ENCODE data around the gene HOXD10.

Gene HOXD10

DNA sequence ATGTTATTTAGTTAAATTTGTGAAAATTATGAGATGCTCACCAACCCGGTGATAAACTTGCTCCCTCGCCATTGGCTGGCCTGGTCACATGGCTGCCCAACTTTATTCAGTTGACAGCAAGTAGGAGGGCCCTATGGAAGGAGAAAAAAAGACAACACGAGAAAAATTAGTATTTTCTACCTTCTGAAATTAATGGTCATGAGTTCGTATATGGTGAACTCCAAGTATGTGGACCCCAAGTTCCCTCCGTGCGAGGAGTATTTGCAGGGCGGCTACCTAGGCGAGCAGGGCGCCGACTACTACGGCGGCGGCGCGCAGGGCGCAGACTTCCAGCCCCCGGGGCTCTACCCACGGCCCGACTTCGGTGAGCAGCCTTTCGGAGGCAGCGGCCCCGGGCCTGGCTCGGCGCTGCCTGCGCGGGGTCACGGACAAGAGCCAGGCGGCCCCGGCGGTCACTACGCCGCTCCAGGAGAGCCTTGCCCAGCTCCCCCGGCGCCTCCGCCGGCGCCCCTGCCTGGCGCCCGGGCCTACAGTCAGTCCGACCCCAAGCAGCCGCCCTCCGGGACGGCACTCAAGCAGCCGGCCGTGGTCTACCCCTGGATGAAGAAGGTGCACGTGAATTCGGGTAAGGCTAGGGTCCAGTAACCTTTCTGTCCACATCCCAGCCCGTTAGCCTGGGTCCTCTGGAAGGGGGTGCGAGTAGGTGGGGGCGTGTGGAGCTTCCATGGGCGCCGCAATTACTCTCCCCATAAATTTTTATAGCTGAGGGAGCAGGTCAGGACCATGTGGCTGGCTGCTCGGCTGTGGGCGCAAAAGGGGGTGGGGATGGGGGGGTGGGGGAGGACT is 35.1 kb downstream of the HOXD10 start, which contains the start of gene HOXD4:
Gene HOXD4 (plus strand): TSS at position 109 of the 846 bp plus-strand sequence. CDS start 84 bp downstream, at position 193.
- DNase-seq (ENCODE audit: low spot score) = no peak

DNA sequence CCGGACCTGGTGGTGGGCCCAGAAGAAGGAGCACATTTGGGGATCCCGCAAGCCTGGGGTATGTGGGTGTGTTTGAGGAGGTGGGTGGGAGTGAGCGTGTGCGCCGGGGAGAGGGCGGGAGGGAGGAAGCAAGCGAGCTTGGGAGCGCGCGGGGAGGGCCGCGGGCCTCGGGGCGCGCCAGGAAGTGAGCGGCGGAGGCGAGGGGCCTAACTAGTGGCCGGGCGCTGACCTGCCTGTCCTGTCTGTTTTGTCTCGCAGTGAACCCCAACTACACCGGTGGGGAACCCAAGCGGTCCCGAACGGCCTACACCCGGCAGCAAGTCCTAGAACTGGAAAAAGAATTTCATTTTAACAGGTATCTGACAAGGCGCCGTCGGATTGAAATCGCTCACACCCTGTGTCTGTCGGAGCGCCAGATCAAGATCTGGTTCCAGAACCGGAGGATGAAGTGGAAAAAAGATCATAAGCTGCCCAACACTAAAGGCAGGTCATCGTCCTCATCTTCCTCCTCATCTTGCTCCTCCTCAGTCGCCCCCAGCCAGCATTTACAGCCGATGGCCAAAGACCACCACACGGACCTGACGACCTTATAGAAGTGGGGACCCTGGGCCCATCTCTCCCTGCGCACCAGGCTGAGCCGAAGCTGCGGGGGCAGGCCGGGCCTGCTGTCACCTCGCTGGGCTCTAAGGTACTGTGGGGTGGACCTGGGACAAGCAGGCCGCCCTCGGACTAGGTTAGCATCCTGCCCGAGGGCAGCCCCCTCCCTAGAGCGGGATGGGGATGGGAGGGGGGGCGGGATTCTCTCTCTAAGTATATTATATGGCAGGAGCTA is 36.0 kb downstream of the HOXD10 start:
- DNase-seq (ENCODE audit: low spot score) = no peak

DNA sequence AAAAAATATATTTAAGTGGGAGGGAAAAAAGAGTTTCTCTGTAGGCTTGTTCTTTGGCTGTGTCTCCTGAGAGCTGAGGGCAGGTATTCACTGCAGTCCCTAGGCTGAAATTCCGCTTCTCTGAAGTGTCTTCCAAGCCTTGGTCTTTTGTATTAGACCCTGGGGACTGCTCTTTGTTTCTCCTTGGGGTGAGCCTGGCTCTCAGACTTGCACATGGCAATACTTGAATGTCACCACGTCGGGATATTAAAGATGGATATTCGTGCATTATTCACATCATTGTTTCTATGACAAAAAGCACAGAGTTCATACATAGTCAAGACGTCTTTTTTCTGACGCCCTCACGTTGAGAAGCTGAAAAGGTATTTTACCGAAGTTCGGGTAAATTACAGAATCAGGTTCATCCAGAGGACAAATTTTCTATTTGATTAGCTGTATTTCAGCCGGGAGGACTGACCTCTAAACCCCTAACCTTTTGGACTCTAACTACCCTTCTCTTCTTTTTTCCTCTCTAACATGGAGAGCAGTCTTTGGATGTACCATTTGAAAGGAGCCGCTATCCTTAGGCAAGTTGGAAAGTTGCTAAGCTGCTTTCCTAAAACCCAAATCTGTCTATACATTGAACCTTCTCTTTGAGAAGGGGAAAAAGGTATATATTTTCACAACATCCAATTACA is 38.1 kb downstream of the HOXD10 start:
- no peak for DNase-seq (ENCODE audit: low spot score)

DNA sequence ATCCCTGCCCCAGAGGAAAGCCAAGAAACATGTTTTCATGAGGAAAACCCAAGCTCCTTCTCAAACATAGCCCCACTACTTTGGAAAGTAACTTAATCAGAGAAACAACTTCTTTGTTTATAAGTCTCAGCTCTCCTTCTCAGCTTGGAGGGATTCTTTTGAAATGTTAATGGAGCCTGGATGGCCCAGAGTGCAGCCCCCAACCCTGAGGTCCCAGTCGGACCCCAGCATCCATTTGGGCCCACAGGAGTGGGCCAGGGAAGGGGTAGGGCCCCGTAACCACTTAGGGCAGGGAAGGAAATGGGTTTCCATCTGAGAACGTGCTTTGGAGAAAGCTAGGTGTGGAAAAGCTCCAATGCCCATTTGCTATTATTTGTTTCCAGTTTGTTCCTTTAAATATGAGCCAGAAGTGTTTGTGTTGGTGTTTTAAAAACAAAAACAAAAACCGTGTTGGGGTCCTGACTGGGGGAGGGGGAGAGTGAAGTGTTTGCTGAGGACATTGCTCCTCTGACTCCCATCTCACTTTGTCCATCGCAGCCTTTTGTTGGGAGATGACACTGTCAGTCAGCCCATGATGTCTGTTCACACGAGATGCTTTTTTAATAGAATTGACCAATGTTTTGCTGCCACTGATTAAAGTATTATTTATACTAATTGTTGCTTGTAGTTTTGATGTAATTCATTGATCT is 38.9 kb downstream of the HOXD10 start:
- DNase-seq (ENCODE audit: low spot score) = no peak

DNA sequence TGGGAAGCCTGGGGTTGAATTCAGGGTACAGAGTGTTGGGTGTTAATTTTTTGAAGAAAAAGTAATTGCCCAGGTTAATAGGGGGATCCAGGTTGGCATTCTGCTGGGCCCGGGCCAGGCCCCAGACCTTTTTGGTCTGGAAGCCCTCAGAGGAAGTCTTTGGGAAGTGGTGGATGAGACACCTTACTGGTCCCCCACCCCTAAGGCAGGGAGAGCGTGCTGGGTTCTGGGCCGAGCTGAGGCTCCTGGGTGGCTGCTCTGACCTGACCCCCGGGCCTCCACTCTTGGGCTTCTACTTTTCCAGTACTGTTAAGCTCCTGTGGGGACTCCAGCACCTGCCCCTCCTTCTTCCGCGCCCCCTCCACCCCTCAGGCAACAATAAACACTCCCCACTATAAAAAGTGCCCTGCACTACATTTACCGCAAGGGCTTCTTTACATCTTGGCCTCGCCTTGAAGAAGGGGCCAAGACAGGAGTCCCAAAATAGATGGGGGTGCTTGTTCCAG is 39.8 kb downstream of the HOXD10 start:
- DNase-seq (ENCODE audit: low spot score) = no peak

DNA sequence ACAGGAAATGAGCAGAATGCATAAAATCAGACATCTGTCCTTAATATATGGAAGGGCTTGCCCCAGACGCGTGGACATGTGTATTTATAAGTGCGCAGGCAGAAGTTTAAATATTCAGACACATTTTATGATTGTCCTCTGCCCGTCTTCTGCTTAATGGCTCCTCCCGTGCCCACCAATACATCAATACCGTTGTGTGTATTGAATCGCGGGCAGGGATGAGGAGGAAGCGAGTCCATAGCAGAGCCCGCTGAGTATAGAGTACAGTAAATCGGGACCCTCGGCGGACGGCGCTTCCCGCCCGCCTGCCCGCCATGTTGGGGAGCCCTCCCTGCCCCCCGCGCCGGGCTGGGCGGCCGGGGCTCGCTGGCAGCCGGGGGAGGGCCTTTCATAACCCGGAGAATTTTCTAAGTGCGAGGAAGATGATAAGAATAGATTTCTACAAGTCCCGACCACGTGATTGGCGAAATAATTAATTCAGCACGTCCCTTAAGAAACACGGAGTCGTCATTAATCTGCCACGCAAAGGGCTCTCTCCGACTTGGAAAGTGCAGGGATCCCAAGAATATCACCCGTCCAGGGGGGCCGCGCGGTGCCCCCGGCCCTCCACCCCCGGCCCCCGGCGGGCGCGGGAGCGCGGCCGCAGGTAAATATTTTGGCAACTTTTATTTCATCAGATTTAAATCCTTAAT is 40.4 kb downstream of the HOXD10 start, which contains the start of gene HOXD3:
Gene HOXD3 (plus strand): TSS at position 501 of the 692 bp plus-strand sequence. CDS start 11,808 bp downstream, outside the sequence.
- no peak for DNase-seq (ENCODE audit: low spot score)

DNA sequence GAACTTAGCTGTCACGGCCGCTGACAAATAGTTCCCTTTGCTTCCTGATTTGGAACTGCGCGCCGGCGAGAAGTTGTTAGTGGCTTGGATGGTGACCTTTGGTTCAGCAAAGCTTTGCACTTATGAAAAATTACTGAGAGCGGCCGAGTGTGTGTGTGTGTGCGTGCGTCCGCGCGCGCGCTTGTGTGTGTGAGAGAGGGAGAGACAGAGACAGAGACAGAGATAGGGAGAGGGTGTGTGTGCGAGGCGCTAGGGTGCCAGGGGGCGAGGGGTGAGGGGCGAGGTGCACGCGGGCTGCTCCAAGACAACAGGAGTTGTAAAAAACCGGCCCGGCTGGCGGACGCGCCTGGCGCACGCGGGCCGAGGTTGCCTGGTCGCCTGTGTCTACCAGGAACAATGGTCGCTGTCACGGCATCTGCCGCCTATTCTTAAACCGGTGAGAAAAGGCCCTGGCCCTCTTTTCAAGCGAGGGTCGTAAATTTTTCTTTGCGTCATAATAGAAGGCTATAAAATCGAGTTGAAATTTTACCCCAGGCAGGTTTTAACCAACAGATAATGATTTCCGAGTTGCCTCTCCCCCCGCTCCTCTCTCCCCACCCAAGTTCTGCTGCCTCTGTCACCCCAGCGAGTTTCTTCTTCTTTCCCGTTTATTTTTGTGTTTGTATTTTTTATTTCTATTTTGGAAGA is 41.1 kb downstream of the HOXD10 start:
- DNase-seq (ENCODE audit: low spot score) = no peak

DNA sequence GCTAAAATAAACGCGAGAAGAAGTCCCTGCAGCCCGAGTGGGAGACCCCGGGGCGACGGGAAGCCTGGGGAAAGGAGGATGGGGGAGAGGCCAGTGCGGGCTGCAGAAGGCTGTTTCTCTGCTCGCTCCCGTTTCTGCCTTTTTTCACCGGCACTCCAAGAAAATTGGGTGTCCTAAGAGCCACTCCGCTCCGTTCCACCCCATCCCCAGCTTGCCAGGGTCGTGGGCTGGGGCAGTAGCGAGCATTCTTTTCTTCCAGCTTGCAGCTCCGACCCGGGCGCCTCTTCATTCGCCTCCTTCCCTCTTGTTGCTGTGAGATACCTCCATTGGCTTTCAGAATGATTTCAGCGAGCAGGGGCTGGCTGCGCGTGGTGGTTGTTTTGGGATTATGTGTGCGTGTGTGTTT is 41.6 kb downstream of the HOXD10 start:
- DNase-seq (ENCODE audit: low spot score) = no peak

DNA sequence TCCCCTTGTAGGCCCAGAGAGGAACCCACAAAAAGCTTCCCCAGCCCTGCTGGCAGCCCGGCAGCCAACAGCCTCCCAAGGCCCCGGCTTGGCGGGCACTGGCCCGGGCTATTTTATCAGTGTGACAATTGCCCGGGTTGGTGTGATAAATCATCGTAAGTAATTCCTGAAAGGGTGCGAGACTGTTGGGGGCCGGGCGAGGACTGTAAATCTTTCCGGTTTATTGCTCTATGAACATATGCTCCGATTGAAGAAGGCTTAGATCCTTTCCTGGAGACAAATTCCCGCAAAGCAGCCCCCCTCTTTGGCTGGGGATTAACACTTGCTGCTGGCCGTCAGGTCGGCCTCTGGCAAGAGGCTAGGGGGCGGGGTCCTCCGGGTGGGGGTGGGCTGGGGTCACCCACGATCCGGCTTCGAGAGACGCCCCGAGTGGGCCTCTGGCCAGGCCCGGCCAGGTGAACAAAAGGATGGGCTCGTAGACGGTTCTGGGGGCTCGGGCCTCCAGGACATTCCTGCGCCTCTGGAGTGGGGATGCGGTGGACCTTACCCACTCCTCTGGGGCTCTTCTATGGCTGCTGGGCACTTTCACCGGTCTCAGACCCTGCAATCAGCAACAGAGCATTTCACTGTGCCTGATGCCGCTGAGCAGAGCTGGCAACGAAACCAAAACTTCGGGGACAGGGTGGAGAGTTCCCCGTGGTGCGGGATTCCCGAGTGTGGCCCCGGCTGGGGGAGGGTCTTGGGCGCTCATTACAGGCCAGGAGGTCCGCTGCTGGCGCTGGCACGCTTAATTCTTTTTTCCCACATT is 42.5 kb downstream of the HOXD10 start:
- DNase-seq (ENCODE audit: low spot score) = no peak

DNA sequence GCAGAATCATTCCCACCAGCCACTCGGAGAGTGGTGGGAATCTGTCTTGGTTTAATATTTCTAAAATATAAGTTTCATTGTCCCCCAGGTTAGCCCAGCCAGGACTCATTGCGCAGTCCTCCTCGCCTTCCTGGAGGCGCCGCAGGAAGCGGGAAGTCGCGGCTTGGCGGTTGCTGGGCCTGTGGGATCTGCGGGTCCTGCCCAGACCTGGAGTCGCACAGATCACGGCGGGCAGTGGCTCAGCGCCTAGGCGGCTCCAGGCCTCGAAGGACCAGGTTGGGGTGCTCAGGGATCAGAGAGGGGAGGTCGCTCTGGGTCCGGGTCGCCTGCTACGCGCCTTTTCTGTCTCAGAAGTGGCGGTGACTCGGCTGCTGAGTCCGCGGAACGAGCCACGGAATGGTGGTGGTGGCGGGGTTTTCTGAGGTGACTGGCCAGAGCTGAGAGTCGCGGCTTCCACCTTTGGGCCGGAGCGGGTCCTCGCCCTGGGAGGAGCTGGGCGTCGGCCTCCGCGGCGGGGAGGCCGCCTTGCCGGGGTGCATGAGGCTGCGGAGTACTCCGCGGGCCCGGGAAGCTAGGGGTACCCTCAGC is 43.2 kb downstream of the HOXD10 start:
- no peak for DNase-seq (ENCODE audit: low spot score)

DNA sequence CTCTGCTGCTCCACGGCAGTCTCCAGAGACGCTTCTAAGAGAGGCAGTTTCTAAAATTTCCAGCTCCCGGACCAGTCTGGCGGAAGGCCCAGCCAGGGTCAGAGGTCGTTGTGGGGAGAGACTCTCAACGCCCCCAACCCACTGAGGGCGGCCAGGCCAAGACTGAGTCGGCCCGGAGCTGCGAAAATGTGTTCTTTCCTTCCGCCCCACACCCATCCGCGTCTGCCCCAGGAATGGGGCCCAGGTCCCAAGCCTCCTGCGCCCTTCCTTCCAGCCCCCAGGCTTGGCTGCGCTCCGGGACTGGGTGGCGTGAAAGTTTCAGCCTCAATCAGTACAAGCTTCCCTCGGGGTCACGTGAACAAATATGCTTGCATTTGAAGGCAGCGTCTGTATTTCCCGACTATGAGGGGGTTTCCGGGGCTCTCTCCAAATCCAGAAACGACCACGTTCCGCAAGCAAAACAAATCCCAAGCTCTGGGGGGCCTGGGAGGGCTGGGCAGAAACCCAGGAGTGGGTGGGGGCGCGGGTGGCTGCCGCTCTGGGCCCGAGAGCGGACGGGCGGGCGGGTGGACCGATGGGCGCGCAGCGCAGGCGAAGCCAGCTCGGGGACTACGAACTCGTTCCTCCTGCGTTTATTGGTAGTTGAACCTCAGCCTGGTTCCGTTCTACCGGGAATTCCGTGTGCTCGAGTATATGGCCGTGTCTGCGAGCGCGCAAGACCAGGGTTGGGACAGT is 43.8 kb downstream of the HOXD10 start:
- no peak for DNase-seq (ENCODE audit: low spot score)

DNA sequence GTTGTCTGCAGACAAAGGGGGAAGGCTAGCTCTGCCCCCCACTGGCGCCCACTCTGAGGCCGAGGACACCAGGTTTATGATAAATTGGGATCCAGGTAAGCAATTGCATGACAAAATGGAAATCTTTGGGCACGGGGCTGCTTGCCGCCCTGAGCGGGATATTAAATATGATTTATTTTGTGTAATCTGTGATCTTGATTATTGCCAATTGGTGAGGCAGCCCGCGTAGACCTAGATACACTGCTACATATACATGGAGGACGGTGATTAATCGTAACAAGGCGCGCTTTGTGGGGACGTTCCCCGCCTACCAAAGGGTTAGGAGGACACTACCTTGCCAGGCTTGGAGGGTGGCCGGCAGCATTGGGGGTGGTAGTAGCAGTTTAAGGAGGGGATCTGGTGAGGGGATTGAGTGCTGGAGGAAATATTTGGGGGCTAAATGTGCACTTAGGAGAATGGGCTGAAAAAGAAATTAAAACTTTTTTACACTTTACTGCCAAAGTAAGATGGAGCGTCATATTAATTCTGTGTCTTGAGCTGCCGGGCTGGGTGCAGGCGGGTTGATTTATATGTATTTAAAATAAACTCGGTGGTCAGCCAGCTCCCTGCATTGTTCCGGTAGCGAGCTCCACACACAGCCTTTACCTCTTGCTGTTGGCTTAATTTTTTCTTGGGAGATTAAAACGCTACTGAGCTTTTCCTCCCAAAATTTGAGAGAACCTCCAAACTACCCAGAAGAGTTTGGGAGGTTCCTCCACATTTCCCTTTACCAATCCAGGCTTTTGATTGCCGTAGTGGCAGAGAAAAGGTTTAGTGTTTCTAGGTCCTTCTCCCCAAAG is 44.6 kb downstream of the HOXD10 start:
- no peak for DNase-seq (ENCODE audit: low spot score)

DNA sequence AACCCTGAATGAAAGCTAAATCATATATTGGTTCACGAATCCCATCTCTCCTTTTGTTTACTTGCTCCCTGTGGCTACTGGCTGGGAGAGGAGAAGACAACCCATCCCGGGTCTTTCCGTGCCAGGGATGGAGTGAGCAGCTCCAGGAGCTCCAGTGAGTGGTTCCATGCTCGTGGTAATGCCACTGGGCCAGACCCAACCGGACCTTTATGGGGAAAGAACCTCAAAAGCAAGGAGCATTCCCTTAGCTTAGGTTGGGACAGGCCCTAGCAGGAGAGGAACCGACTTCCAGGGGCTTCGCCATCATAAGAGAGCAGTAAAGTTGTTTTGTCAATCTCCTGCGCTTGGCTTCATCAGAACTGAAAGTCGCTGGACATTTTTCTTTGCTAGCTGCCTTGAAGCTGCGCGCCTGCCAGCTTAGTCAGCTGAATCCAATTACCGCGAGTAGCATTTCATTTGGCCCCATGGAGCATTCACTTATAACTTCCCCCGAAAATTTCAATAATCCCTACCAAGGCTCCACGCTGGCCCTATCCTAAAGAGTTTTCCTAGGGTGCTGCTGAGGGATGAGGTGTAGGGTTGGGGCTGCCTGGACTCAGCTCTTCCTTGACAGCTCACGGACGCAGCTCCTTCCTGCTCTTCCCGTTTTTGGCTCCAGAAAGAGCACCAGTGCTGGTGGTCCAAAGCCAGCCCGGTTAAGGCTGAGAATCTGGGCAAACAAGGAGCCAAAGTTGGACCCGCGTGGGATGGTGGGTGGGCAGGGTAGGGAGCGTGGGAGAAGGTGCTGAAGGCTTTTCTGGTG is 45.4 kb downstream of the HOXD10 start:
- no peak for DNase-seq (ENCODE audit: low spot score)

DNA sequence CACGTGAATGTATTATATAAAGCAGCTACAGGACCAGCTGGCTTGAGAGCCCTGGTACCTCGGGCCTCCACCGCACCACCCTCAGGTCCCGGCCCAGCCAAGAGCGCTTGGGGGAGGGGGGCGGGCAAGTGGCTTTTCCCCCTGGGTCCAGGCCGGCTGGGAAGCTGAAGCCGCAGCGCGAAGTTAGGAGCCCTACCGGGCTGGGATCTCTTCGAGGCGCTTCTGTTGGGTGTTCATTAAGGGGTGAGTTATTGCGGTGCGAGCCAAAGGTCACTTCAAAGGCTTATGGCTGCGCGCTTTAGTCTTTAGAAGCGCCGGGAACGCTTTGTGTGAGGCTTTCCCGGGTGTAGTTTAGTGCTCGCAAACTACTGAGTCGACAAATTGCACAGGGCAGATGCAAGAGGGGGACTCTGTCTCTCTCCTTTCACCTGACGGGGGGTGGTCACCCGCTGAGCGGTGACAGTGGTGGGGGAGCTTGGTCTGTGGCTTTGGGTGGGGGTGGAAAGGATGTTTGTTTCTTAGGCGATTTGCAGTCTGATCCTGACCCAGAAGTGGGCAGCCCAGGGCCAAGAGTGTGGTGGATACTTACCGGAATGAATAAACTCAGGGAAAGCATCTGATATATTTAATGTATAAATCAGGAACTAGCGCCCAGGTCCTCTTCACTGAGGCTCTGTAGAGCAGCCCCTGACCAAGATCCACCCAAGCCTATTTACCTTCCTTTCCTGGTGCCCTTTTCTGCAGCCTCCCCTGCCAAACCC is 46.5 kb downstream of the HOXD10 start:
- no peak for DNase-seq (ENCODE audit: low spot score)

DNA sequence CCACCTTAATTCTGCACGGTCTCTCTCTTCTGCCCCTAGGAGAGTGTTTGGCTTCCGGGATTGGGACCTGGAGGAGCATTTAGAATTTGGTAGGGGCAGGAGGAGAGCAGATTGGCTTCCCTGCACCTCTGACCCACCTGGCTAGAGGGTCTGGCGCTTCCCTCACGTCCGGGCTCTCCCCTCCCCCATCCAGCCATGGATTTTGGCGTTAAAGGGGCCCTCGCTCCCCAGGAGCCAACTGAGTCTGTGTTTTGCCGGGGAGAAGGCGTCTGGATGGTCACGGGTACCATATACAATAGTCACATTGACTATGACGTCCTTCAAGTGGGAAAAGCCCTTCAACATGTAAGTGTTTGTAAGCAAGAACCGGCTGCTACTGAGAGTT is 47.1 kb downstream of the HOXD10 start:
- no peak for DNase-seq (ENCODE audit: low spot score)

DNA sequence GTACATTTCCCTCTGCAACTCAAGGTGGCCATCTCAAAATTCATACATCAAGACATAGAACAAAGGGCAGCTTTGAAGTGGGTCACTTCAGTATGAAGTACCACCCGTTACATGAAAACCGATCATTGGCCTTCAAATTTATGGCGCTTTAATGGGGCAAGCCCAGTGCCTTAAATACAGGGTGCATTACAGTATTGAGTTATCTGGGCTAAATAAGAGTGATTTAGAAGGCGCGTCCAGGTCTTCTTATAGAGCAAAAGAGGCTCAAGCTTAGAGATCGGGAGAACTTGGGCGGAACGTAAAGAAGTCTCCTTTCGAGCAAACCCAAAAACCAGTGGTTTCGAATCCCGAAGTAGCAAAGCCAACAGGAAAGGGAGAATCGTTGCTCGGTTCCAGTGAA is 47.6 kb downstream of the HOXD10 start:
- DNase-seq (ENCODE audit: low spot score) = no peak
